NCI-H2081 treated with DMSO at 0.1 percent for 48 hours (cell line): ENCODE results near the gene POLR2E.

ENCODE experiments used
- DNase-seq: peaks from one replicate; lab custom pipeline; 2025; lab: John Stamatoyannopoulos, UW

POLR2E gene

GRCh38 chr19:1079566-1080111 is 15.5 kb downstream of the POLR2E start:
- DNase-seq: no peak

GRCh38 chr19:1076951-1077350 is 18.2 kb downstream of the POLR2E start:
- DNase-seq: no peak

- DNase-seq: no peak
Observed at GRCh38 chr19:1076046-1076386, 19.2 kb downstream of the POLR2E start.

GRCh38 chr19:1074544-1075283 is 20.5 kb downstream of the POLR2E start:
- peak; percentile 62 for DNase-seq

DNA sequence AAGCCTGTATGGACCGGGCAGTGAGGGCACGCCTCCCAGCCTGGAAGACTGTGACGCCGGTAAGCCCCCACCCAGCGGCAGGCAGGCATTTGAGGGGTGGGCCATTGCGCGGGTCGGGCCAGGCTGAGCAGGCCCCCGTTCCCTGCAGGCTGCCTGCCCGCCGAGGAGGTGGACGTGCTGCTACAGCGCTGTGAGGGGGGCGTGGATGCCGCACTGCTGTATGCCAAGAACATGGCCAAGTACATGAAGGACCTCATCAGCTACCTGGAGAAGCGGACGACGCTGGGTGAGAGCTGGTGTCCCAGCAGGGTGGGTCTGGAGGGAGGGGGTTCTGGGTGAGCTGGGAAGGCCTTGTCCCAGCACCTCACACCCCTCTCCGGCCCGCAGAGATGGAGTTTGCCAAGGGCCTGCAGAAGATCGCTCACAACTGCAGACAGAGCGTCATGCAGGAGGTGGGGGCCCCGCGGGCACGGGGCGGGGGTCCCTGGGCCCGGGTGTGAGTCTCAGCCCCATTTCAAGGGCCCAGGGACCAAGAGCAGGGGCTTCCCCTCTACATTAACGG is 21.1 kb downstream of the POLR2E start:
- no peak for DNase-seq

- DNase-seq: no peak
Observed at GRCh38 chr19:1073063-1073955, 21.9 kb downstream of the POLR2E start.

GRCh38 chr19:1072371-1073015 is 22.7 kb downstream of the POLR2E start:
- no peak for DNase-seq

DNA sequence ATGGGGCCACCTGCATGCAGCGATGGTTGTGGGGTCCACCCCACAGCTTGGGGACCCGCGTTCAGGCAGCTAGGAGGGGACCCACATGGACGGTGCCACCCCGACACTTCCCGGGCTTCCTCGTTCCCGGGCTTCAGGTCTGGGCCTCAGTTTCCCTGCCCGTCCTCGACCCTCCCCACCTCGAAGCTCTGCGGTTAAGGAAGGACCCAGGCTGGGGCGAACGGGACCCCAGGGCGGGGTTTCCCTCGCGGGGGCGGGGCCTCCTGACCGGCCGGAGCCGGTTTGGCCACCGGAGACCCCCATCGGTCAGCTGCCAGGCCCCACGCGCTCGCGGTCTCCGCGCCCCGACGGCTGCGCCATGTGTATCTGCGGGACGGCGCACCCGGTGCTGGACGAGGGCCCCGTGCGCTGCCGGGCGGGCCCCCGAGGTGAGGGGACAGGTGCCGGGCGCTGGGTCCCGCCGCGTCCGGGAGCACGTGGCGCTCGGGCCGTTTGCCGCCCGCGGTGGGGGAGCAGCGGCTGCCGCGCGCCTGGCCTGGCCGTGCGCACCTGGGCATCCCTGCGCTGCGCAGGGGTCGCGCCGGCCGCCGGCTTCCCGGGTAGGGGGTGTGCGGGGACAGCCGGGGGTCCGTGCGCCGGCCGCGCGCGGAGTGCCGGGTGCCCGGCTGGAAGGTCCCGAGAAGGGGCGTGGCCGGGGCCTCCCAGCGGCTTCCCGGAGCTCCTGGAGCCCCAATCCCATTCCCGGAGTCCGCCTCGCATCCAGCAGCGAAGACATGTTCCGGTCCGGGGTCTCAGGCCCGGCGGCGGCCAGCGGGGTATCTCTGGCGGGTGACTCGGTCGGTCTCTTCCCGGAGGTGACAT is 24.0 kb downstream of the POLR2E start:
- DNase-seq: no peak

DNA sequence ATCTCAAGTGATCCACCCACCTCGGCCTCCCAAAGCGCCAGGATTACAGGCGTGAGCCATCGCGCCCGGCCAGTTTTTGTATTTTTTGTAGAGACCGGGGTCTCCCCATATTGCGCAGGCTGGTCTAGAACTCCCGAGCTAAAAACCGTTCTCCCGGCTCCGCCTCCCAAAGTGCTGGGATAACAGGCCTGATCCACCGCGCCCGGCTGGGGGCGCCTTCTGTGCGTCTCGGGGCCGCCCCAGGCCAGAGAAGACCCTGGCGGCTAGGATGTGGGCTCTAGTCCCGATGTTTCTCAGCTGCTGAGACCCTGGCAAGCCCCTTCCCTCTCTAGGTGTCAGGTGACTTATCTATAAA is 24.6 kb downstream of the POLR2E start:
- no peak for DNase-seq

DNA sequence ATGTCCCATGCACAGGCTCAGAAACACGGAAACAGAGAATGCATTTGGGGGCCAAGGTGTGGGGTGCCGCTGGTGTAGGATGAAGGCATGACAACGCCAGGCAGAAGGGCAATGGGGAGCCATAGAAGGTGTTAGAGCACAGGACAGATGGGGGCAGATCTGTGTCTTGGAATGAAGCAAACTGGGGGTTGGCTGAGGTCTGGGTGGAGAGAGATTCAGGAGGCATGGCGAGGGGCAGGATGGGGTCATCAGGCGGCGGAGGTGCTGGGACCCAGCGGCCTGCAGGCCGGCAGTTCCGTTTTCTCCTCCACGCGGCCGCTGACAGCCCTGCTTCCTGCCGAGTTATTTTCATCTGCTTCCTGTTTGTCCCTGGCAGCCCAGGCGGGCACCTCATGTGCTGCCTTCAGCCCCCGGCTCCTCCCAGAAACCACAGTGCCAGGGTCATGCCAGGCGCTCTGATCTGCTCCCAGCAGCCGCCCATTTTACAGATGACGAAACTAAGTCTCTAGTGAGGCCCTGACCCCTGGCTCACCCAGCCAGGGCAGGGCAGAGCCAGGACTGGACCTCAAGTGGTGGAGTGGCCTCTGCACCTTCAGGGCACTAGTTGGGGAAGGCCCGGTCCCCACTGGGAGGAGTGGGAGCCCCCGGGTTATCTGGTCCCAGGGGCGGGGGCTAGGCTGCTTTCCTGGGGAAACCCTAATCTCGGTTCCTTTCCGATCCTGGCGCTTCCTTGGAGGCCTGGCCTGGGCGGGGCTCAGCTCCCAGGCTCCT is 26.0 kb downstream of the POLR2E start:
- no peak for DNase-seq

- no peak for DNase-seq
Observed at GRCh38 chr19:1068009-1069001, 26.9 kb downstream of the POLR2E start.

- no peak for DNase-seq
Observed at GRCh38 chr19:1067341-1067957, 27.7 kb downstream of the POLR2E start.

DNA sequence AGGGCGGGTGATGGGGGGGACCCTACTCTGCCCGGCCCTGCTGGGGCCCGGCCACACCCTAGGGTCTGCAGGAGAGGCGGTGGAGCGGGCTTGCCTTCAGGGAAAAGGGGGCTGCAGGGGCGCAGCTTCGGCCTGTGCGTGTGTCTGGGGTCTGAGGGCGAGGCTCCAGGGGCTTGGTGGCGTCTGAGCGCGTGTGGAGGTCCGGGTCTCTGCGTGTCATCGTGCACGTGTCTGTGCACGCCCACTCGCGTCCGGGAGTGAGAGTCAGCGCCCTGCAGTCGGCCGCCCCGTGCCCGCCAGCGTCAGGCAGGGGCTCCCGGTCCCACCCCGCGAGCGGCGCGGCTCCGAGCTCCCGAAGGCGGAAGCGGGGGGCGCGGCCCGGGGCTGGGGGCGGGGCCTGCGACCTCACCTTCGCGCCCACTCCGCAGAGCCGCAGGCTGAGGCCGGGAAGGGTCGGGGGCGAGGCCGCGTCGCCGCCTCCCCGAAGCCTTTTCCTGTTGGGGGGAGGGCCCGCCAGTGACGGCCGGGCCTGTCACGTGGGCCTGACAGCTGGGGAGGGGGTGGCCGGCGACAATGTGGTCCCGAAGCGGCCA is 28.3 kb downstream of the POLR2E start, which contains the start of gene ARHGAP45:
ARHGAP45 (plus strand) TSS at position 420 of the 593 bp plus-strand sequence. CDS start 239 bp downstream, outside the sequence.
- DNase-seq: no peak

- no peak for DNase-seq
Observed at GRCh38 chr19:1066251-1066747, 28.9 kb downstream of the POLR2E start.

- no peak for DNase-seq
Observed at GRCh38 chr19:1065606-1066109, 29.5 kb downstream of the POLR2E start.

- no peak for DNase-seq
Observed at GRCh38 chr19:1064661-1065605, 30.2 kb downstream of the POLR2E start.
